Kidney epithelial cell (primary cell): ENCODE measurements around the gene SLC29A3. TPM values are rescaled to one million over a fixed set of nuclear protein-coding genes. Genes with fewer than 3 reads are reported as not detected.
A peak's percentile ranks its signal among the peaks of the same experiment; 100 is the strongest.

ENCODE experiments used
- DNase-seq: peaks from one replicate; pipeline ENCODE4 v3.0.0-alpha.2; 2010; ENCODE audit warnings: low read depth
- H3K27me3 ChIP-seq: 2 replicates; pipeline ENCODE4 v1.6.0; 2011; ENCODE audit warnings: low read length; ENCODE audit not compliant: control insufficient read depth, insufficient read depth
- H3K36me3 ChIP-seq: 2 replicates; pipeline ENCODE4 v1.5.1; 2011; ENCODE audit warnings: low read length; ENCODE audit not compliant: control insufficient read depth, insufficient read depth
- H3K4me3 ChIP-seq: 2 replicates; pipeline ENCODE4 v1.5.1; 2011; ENCODE audit warnings: low read depth, mild to moderate bottlenecking, control low read depth, low read length
- total RNA-seq: library from RNA; depleted of rRNA; stranded (reverse); fragments of >200 nt; gene quantifications from 2 replicates; pipeline ENCODE4 v1.2.3, GENCODE V29; 2015
- TF ChIP-seq, protein P1 (sequence below): IDR thresholded peaks from 2 replicates; pipeline ENCODE4 v1.5.1; 2011; ENCODE audit warnings: mild to moderate bottlenecking, moderate library complexity, low read length, control low read depth, inconsistent platforms; ENCODE audit not compliant: insufficient read depth, poor library complexity, severe bottlenecking

SLC29A3 gene
- total RNA-seq, 1 donor from 2014 or later = 3.6 TPM

DNA sequence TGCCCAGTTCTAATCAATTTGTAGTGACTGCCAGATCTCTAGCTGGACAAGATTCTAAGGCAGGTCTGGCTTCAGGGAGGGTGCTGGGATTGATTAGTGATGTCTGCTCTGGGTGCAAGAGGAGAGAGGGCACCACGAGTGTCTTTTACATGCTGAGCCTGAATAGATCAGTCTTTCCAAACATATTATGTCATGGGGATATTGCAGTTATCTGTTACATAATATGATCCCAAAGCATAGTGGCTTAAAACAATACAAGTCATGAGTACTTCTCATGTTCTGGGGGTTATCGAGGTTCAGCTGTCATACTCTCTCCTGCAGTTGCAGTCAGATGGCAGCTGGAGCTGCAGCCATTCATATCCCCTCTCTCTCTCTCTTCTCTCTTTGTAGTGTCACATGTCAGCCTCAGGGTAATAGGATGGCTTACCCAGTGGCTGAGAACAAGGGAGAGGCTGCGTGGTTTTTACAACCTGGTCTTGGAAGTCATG lies 26.0 kb downstream of the SLC29A3 start:
- H3K4me3 ChIP-seq = no peak overlapping the region
- no peaks in the 10 kb centered on the region for H3K36me3 ChIP-seq
- H3K27me3 ChIP-seq = no peaks in the 10 kb centered on the region
- no peak for DNase-seq
- TF ChIP-seq, protein P1, sequence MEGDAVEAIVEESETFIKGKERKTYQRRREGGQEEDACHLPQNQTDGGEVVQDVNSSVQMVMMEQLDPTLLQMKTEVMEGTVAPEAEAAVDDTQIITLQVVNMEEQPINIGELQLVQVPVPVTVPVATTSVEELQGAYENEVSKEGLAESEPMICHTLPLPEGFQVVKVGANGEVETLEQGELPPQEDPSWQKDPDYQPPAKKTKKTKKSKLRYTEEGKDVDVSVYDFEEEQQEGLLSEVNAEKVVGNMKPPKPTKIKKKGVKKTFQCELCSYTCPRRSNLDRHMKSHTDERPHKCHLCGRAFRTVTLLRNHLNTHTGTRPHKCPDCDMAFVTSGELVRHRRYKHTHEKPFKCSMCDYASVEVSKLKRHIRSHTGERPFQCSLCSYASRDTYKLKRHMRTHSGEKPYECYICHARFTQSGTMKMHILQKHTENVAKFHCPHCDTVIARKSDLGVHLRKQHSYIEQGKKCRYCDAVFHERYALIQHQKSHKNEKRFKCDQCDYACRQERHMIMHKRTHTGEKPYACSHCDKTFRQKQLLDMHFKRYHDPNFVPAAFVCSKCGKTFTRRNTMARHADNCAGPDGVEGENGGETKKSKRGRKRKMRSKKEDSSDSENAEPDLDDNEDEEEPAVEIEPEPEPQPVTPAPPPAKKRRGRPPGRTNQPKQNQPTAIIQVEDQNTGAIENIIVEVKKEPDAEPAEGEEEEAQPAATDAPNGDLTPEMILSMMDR = no peak

DNA sequence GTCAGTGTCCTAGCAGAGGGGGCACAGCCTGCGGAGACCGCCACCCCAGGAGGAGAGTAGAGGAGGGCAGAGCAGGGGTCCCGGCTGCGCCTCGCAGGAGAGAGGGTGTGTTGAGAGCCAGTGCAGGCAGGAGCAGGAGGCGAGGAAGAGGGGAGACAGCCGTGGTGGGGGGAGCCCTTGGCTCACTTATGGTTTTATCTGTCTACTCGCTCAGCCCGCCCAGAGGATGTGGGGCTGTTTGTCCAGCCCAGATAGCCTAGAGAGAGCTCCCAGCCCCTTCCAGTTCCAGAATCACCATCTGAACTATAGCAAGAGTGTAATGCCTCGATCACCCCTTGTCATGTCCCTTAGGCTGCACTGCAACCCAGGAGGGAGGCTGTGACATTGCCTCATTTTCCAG lies 26.6 kb downstream of the SLC29A3 start:
- DNase-seq = no peak
- no peak overlapping the region for H3K4me3 ChIP-seq
- H3K36me3 ChIP-seq = no peaks in the 10 kb centered on the region
- H3K27me3 ChIP-seq = no peaks in the 10 kb centered on the region
- TF ChIP-seq, protein P1 = no peak

- H3K27me3 ChIP-seq = no peaks in the 10 kb centered on the region
- H3K36me3 ChIP-seq = no peaks in the 10 kb centered on the region
- no peak overlapping the region for H3K4me3 ChIP-seq
- no peak for DNase-seq
- TF ChIP-seq, protein P1 = no peak
These were observed 27.7 kb downstream of the SLC29A3 start for GRCh38 chr10:71346731-71347130.

DNA sequence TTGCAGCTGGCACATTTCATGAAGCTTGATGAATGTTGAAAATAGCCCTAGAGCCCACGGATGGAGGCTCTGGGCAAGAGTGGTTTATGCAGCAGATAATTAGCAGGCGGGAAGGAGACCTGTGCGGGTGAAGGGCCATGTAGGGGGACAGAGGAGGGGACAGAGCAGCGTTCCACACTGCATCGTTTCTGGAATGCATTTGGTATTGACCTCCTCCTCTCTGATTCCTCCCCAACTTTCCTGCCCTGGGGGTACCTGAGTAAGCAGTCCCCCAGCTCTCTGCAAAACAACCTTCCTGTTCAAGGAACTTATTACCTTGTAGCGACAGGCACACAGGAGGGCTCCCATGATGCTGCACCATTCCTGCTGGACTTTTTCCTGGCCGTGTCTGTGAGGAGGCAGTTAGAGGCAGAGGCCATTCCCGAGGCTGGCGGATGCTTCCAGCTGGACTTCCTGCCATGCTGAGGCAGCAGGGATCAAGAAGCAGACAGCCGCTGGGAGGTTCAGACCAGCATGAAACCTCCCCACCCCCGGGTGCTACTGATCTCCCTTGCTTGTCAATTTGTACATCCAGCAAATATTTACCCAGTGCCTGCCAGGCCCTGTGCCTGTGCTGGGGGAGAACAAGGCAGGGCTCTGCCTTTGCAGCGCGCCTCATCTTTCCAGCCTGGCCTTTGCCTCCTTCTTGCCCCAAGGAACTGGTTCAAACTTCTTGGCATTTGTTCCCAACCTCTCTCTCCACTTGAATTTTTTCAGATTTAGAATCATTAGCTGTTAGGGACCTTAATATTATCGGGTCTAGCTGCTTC lies 28.7 kb downstream of the SLC29A3 start:
- TF ChIP-seq, protein P1 = no peak
- no peaks in the 10 kb centered on the region for H3K27me3 ChIP-seq
- H3K4me3 ChIP-seq = no peak overlapping the region
- no peak for DNase-seq
- H3K36me3 ChIP-seq = no peaks in the 10 kb centered on the region

DNA sequence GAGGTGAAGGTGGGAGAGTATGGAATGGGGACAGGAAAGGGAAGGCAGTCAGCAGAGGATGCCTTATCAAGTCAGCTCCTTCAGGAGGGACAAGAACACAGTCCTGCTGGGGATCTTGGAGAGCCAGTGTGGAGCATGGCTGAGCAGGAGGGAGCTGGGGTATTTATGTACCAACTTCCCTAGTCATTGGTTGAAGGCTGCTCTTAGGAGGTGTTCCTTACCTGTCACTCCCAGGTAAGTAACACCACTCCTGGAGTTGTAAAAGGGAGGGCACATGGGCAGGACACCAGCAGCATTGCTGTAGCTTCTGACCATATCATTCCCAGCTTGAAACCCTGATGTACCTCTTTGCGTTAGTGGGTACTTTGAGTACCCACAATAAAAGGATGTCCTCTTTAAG lies 29.8 kb downstream of the SLC29A3 start:
- Histone ChIP-seq H3K4me3 (no peak overlapping the region), H3K27me3 (no peaks in the 10 kb centered on the region), H3K36me3 (no peaks in the 10 kb centered on the region)
- DNase-seq = no peak
- TF ChIP-seq, protein P1 = no peak

- Histone ChIP-seq H3K36me3 (no peaks in the 10 kb centered on the region), H3K4me3 (no peak overlapping the region), H3K27me3 (no peaks in the 10 kb centered on the region)
- DNase-seq = peak; percentile 48
- TF ChIP-seq, protein P1 = no peak
These were observed 30.3 kb downstream of the SLC29A3 start for GRCh38 chr10:71349406-71349805.
